ENCODE measurements around the gene MGAT4C.

DNA sequence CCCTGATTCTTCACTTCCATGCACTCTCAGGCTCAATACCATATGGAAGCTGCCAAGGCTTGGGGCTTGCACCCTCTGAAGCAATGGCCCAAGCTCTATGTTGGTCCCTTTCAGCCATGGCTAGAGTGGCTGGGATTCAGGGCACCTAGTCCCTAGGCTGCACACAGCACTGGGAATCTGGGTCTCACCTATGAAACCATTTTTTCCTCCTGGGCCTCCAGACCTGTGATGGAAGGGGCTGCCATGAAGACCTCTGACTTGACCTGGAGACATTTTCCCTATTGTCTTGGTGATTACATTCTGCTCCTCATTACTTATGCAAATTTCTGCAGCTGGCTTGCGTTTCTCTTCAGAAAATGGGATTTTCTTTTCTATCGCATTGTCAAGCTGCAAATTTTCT, 258.1 kb downstream of the MGAT4C start:
- TF ChIP-seq, protein P1, sequence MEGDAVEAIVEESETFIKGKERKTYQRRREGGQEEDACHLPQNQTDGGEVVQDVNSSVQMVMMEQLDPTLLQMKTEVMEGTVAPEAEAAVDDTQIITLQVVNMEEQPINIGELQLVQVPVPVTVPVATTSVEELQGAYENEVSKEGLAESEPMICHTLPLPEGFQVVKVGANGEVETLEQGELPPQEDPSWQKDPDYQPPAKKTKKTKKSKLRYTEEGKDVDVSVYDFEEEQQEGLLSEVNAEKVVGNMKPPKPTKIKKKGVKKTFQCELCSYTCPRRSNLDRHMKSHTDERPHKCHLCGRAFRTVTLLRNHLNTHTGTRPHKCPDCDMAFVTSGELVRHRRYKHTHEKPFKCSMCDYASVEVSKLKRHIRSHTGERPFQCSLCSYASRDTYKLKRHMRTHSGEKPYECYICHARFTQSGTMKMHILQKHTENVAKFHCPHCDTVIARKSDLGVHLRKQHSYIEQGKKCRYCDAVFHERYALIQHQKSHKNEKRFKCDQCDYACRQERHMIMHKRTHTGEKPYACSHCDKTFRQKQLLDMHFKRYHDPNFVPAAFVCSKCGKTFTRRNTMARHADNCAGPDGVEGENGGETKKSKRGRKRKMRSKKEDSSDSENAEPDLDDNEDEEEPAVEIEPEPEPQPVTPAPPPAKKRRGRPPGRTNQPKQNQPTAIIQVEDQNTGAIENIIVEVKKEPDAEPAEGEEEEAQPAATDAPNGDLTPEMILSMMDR (IDR thresholded peaks at IDR 0.05) = no peak
- no peak for TF ChIP-seq POLR2A (IDR thresholded peaks at IDR 0.05)
- no peak for TF ChIP-seq POLR2AphosphoS5 (IDR thresholded peaks at IDR 0.05)
- TF ChIP-seq EP300 (IDR thresholded peaks at IDR 0.05) = no peak

Measured in upper lobe of left lung (tissue), 4 donors.